GM12872 (cell line): ENCODE measurements around the gene APBA2.

Experiments
- TF ChIP-seq, protein P1 (sequence below): IDR thresholded peaks from 3 replicates; pipeline ENCODE4 v1.5.1; 2011; ENCODE audit warnings: low read depth, mild to moderate bottlenecking, low read length, moderate library complexity; ENCODE audit not compliant: insufficient read depth

Gene APBA2

GRCh38 chr15:28875461-28876000 lies 10.2 kb upstream of the APBA2 start:
- TF ChIP-seq, protein P1, sequence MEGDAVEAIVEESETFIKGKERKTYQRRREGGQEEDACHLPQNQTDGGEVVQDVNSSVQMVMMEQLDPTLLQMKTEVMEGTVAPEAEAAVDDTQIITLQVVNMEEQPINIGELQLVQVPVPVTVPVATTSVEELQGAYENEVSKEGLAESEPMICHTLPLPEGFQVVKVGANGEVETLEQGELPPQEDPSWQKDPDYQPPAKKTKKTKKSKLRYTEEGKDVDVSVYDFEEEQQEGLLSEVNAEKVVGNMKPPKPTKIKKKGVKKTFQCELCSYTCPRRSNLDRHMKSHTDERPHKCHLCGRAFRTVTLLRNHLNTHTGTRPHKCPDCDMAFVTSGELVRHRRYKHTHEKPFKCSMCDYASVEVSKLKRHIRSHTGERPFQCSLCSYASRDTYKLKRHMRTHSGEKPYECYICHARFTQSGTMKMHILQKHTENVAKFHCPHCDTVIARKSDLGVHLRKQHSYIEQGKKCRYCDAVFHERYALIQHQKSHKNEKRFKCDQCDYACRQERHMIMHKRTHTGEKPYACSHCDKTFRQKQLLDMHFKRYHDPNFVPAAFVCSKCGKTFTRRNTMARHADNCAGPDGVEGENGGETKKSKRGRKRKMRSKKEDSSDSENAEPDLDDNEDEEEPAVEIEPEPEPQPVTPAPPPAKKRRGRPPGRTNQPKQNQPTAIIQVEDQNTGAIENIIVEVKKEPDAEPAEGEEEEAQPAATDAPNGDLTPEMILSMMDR: no peak

DNA sequence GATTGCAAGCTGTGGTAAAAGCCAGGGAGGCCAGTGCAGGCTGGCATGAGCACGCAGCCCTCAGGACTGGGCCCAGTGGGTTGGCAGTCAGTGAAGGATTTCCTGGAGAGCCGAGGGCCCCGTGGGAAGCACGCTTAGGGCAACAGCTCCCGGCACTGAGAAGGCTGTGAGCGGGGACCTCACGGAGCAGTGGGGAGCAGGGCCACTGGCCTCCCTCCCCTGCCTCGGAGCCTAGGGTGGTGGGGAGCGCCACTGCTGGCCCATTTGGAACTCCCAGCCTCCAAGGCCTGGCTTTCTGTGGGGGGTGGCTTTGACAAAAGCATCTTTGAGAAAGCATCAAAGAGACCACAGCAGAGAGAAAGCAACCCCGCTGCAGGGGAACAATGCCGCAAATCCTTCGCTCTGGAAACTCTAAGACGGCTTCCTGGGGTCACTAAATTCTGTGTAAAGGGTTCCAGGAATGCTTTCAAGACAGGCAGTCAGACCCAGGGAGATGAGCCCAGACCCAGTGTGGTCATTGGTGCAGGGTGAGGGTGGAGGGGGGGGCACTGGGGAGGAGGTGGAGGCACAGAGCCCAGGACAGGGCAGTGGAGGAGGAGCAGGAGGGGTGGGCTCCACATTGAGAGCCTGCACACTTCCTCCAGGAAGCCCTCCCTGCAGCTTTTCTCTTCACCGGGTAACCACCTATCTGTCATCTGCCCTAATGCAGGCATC lies 9.5 kb upstream of the APBA2 start:
- TF ChIP-seq, protein P1: no peak

DNA sequence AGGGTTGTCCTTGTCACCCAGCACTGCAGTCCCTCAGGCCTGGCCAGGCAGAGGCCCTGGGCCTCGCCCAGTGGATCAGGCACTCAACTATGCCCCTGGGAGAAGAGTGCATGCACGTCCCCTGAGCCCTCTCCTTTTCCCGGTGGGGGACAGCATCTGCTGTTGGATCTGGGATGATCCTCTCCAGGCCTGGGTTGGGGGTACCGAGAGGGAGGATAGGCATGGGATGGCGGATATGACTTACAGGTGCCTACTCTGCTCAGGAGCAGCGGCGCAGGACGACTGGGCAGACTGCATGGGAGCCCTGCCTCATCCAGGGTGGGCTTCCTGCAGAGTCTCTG lies 9.0 kb upstream of the APBA2 start:
- TF ChIP-seq, protein P1: no peak

DNA sequence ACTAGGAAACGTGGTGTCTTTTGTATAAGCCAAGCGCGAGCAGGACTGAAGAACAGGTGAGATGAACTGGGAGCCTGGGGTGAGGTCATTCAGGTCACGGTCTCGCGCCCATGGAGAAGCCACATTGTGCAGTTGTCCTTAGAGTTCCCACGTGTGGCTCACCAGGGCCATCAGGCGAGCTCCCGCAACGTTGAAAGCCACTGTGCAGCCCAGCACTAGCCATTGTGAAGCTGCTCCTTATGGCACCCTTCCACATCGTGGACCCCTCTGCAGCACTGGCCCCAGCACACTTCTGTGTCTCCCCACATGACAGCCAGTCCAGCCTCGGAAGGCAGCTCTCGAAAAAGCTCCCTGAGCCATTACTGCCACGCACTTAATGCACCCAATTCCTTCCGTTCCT lies 7.6 kb upstream of the APBA2 start:
- TF ChIP-seq, protein P1: no peak

DNA sequence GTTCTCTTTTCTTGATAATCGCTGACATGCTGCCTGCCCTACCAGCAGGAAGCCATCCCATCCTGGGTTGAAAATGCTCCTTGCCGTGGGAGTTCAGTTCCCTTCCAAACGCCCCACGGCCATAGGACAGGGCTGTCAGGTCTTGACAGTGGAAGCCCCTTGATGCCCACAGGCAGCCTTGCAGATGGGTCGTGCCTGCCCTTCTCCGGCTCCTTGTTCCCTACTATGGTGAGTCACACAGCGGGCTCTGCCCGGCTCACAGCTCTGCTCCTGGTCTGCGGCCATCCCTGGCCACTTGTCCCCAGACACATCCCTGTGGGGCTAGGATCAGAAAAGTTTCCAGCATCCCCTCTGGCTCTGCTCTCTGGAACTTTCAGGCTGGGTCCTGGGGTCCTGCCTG lies 6.2 kb upstream of the APBA2 start:
- TF ChIP-seq, protein P1: no peak

DNA sequence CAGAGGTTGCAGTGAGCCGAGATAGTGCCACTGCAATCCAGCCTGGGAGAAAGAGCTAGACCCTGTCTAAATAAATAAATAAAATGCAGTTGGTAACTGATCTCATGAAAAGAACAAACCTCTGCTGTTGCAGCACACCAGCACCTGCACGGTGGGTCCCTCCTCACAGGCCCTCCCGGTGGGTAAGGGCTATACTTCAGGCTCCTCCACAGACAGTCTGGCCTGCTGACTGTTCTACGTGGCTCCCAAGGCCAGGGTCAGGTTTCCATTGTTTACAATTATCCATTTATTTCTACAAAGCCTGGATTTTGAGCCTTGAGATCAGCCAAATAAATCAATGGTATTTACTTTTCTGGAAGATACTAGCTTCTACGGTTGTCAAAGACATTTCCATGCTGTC lies 5.1 kb upstream of the APBA2 start:
- TF ChIP-seq, protein P1: no peak

DNA sequence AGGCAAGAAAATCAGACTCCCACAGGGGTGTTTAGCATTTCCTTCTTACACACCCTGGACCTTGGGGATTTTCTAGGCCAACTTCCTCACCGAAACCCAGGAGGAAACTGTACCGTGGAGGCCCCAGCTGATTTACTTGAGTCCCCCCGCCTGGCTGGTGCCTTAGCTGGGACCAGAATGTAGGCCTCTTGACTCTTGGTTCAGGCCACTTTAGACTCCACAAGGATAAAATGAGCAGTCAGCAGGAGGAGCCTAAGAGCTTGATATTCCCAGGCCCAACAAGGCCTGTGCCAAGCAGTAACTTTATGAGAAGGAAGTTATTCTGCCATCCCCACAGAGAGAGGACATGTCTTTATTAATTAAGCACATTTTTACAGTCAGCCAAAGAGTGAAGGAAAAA lies 4.6 kb upstream of the APBA2 start:
- TF ChIP-seq, protein P1: no peak
